Cardiac muscle cell (in vitro differentiated cells and primary cell): ENCODE measurements around the gene CRYBA4. TPM values are rescaled to one million over a fixed set of nuclear protein-coding genes. Genes with fewer than 3 reads are reported as not detected.
A peak's percentile ranks its signal among the peaks of the same experiment; 100 is the strongest.

Experiments used
- DNase-seq, 2 donors: peaks; one replicate each; pipeline versions ENCODE4 v3.0.0 to v3.0.0-alpha.2; 2010 to 2017; ENCODE audit warnings: low read depth in 1 of 2, low spot score in 1 of 2
- H3K27ac ChIP-seq: fragments of 200-600 bp; sonication (generic); 2 replicates; pipeline ENCODE4 v1.5.1; 2016
- H3K27me3 ChIP-seq: fragments of 200-600 bp; sonication (generic); 2 replicates; pipeline ENCODE4 v1.6.0; 2016; ENCODE audit warnings: control low read depth
- H3K36me3 ChIP-seq: fragments of 200-600 bp; sonication (generic); 2 replicates; pipeline ENCODE4 v1.5.1; 2016; ENCODE audit warnings: control low read depth
- H3K4me1 ChIP-seq: fragments of 200-600 bp; sonication (generic); 2 replicates; pipeline ENCODE4 v1.8.1; 2017; ENCODE audit warnings: low read depth, mild to moderate bottlenecking, mixed run types
- H3K4me3 ChIP-seq: fragments of 200-600 bp; sonication (generic); 2 replicates; pipeline ENCODE4 v1.5.1; 2016; ENCODE audit warnings: mild to moderate bottlenecking
- H3K9me3 ChIP-seq: fragments of 200-600 bp; sonication (generic); 2 replicates; pipeline ENCODE4 v1.5.1; 2017; ENCODE audit warnings: low read depth, mild to moderate bottlenecking, control low read depth
- polyA plus RNA-seq: library from polyadenylated mRNA; unstranded; fragments of >200 nt; fragmentation: Nextera tagmentation; extraction: Ambion mirVana; gene quantifications from 2 replicates; pipeline ENCODE4 v1.2.1, GENCODE V29; 2016
- total RNA-seq: library from RNA; depleted of rRNA; stranded (reverse); fragments of >200 nt; gene quantifications from 2 replicates; pipeline ENCODE4 v1.2.3, GENCODE V29; 2016
- TF ChIP-seq, protein P1 (sequence below): IDR thresholded peaks from 2 replicates; pipeline ENCODE4 v1.5.1; 2012; ENCODE audit warnings: low read depth, mild to moderate bottlenecking, low read length

Gene CRYBA4
- total and polyA plus RNA-seq, 2 experiments from 2014 or later: 0.34 TPM; not detected in 1

DNA sequence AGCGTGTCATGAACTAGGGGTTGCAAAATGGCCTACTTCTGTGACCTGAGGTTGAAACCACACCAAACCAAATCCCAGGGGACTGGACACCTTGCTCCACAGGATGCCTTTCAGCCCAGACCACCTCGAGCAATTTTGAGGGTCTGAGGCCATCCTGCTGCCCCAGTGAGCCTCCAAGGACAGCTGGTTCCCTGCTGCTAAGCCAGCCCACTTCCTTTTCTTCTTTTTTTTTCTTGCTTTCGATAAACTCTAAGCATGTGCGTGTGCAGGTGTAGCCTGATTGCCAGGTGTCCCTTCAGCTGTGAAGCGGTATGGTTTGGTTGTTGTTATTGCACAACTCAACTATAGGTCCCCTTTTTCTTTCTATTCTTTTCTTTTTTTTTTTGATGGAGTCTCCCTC, 6.6 kb upstream of the CRYBA4 start:
- Histone ChIP-seq H3K4me1 (peaks cover 9% of the 10 kb centered on the region), H3K36me3 (no peaks in the 10 kb centered on the region), H3K27me3 (peaks cover 11% of the 10 kb centered on the region), H3K9me3 (no peaks in the 10 kb centered on the region), H3K4me3 (no peak overlapping the region), H3K27ac (no peak overlapping the region)
- DNase-seq: no peak
- TF ChIP-seq, protein P1, sequence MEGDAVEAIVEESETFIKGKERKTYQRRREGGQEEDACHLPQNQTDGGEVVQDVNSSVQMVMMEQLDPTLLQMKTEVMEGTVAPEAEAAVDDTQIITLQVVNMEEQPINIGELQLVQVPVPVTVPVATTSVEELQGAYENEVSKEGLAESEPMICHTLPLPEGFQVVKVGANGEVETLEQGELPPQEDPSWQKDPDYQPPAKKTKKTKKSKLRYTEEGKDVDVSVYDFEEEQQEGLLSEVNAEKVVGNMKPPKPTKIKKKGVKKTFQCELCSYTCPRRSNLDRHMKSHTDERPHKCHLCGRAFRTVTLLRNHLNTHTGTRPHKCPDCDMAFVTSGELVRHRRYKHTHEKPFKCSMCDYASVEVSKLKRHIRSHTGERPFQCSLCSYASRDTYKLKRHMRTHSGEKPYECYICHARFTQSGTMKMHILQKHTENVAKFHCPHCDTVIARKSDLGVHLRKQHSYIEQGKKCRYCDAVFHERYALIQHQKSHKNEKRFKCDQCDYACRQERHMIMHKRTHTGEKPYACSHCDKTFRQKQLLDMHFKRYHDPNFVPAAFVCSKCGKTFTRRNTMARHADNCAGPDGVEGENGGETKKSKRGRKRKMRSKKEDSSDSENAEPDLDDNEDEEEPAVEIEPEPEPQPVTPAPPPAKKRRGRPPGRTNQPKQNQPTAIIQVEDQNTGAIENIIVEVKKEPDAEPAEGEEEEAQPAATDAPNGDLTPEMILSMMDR: no peak

DNA sequence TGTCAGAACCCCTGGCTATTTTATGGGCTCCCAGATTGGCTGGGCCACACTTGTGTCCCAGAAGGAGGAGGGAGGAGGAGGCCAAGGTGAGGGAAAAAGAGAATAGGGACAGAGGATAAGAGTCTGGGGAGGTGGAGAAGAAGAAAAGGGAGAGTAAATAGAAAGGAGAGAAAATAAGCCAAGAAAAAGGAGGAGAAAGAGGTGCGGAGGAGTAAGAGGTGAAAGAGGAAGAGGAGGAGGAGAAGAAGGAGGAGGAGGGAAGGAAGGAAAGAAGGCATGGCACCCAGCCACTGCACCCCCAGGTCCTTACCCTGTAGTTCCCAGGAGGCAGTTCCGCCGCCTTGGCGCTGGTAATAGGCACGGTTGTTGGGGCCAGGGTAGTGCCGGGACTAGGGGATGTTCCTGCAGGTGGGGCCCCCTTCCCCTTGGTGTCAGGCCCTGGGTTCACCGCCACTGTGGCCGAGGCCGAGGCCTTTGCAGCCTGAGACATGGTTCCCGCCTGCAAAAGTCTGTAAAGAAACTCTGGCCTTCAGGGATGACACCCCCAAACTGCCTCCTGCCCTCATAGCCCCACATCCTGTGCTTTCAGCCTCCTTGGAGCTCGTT, 5.8 kb upstream of the CRYBA4 start:
- TF ChIP-seq, protein P1: no peak
- H3K36me3 ChIP-seq: no peaks in the 10 kb centered on the region
- H3K27me3 ChIP-seq: peaks cover 11% of the 10 kb centered on the region
- DNase-seq: no peak
- H3K9me3 ChIP-seq: no peaks in the 10 kb centered on the region
- no peak overlapping the region for H3K4me3 ChIP-seq
- H3K27ac ChIP-seq: no peak overlapping the region
- peaks cover 9% of the 10 kb centered on the region for H3K4me1 ChIP-seq

DNA sequence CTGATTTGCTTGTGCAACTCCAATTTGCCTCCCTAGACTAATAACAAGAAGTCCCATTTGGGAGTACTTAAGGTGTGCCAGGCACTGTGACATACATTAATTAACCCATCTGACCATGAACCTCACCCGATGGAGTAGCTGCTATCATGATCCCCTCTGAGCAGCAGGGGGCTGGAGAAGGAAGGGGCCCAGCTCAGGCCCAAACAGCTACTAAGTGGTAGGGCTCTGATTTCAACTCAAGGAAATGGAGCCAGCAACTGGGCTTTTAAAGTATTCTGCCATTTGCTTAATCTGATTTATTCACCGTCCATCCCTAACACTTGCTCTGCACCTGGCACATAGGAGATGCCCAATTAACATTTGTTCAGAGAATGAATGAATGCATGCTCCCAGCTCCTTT, 5.1 kb upstream of the CRYBA4 start:
- DNase-seq: no peak
- Histone ChIP-seq H3K27ac (no peak overlapping the region), H3K9me3 (no peaks in the 10 kb centered on the region), H3K36me3 (no peaks in the 10 kb centered on the region), H3K4me3 (no peak overlapping the region), H3K27me3 (peaks cover 11% of the 10 kb centered on the region), H3K4me1 (peaks cover 9% of the 10 kb centered on the region)
- TF ChIP-seq, protein P1: no peak

DNA sequence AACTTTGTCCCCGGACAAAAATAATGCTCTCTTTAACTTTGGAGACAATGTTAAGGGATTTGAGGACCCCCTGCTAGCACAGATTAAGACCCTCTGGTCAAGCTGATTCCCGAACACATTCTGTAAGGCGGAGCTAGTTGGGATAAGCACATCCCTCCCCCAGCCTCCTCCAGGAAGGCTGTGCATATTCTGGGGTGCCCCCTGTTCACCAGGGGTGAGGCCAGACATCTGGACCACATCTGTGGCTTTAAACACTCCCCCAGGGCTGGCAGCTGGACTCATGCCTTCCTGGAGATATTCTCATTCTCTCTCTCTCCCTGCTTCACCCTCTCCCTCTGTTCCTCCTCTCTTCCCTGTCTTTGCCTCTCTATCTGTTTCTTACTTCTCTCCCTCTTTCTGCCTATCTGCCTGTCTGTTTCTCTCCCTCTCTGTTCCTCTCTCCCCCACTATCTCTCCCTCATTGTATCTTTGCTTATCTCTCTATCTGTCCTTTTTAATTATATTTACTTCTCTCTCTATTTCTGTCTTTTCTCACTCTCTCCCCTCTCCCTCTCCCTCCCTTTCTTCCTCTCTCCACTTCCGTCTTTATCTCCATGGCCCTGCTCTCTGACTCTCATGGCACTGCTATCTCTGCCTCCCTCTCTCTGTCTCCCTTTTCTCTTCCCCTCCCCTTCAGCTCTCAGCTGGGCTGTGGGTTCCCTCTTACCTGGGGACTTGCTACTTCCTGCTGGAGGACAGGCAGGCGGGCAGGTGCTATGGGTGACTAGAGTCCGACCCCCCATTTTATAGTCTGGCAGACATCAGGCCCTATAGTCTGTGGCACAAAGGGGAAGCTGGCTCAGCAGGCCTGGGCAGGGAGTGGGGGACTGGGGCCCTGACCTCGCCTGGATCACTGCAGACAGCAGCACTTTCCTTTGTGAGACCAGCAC, 4.2 kb upstream of the CRYBA4 start, which contains the start of gene CRYBB1:
TSS of gene CRYBB1 (minus strand) at position 757 of the 929 bp plus-strand sequence. CDS start 1,708 bp downstream, outside the sequence.
- no peak within 1 kb of the TSS for H3K27ac ChIP-seq
- H3K27me3 ChIP-seq: peaks cover 11% of the 10 kb centered on the region
- H3K36me3 ChIP-seq: no peaks in the 10 kb centered on the region
- TF ChIP-seq, protein P1: no peak
- peaks cover 9% of the 10 kb centered on the region for H3K4me1 ChIP-seq
- no peak within 1 kb of the TSS for H3K4me3 ChIP-seq
- no peaks in the 10 kb centered on the region for H3K9me3 ChIP-seq
- peak in 1 of 2 donors; percentile 40 for DNase-seq

DNA sequence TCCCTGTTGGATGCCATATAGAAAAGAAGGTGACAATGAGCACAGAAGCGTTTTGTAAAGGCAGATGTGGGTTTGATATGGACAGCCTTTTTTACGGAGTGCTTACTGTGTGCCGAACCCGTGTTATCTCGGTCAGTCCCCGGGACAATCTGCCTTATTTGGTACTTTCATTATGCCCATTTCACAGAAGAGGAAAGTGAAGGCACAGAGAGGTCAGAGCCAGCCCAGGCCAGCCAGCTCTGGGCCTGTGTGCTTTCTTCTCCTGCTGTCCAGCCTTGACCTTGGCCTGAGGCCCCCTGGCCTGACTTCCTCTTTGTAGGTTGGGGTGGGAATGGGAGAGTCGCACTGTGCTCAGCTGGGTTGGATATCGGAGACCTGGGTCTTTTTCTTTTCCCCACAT, 3.3 kb upstream of the CRYBA4 start:
- Histone ChIP-seq H3K4me3 (no peak overlapping the region), H3K27ac (no peak overlapping the region), H3K4me1 (peaks cover 9% of the 10 kb centered on the region), H3K9me3 (no peaks in the 10 kb centered on the region), H3K27me3 (peaks cover 11% of the 10 kb centered on the region), H3K36me3 (no peaks in the 10 kb centered on the region)
- no peak for DNase-seq
- TF ChIP-seq, protein P1: no peak
